Measurements from ENCODE around the gene PLCD4. TPM values are rescaled to one million over a fixed set of nuclear protein-coding genes. Genes with fewer than 3 reads are reported as not detected.

Gene PLCD4
- total RNA-seq, 2 experiments from 2014 or later = 0.19 to 0.49 TPM

GRCh38 chr2:218680061-218680460, 72.4 kb downstream of the PLCD4 start:
- intact Hi-C loops (cut with micrococcal nuclease) = no loop called here
- no peaks in the 10 kb centered on the region for H3K4me1 Mint-ChIP-seq (ENCODE audit: low read depth)
- DNase-seq = no peak
- H3K9me3 Mint-ChIP-seq = no peaks in the 10 kb centered on the region
- CTCF ChIA-PET = no interaction called here
- H3K27me3 Mint-ChIP-seq (ENCODE audit: low read depth) = no peaks in the 10 kb centered on the region
- no peak overlapping the region for H3K27ac Mint-ChIP-seq
- no peak overlapping the region for H3K4me3 Mint-ChIP-seq
- H3K36me3 Mint-ChIP-seq (ENCODE audit: low read depth) = peaks cover 6% of the 10 kb centered on the region

Other genes starting within 250 kb of the PLCD4 start
- gene SLC11A1, start 225.6 kb upstream of the PLCD4 start, total RNA-seq = not detected
- gene CTDSP1, start 208.0 kb upstream of the PLCD4 start, total RNA-seq = 10 to 100 TPM; 26.1 to 26.2 TPM
- not detected for gene VIL1, start 188.8 kb upstream of the PLCD4 start, total RNA-seq
- gene USP37, start 39.5 kb upstream of the PLCD4 start, total RNA-seq = 10 to 100 TPM; 21.7 to 23.2 TPM
- 10 to 100 TPM; 74.3 to 78.6 TPM for gene CNOT9, start 39.1 kb upstream of the PLCD4 start, total RNA-seq
- gene ZNF142, start 51.7 kb downstream of the PLCD4 start, total RNA-seq = 10 to 100 TPM; 28.0 to 28.4 TPM
- gene BCS1L, start 51.8 kb downstream of the PLCD4 start, total RNA-seq = 10 to 100 TPM; 61.3 to 63.6 TPM
- 10 to 100 TPM in 1 of 2 experiments, 1 to 10 TPM in 1; 9.6 to 10.4 TPM for gene RNF25, start 64.1 kb downstream of the PLCD4 start, total RNA-seq
- gene STK36, start 64.2 kb downstream of the PLCD4 start, total RNA-seq = 10 to 100 TPM; 14.7 to 15.1 TPM
- 10 to 100 TPM; 23.7 to 24.7 TPM for gene TTLL4, start 102.9 kb downstream of the PLCD4 start, total RNA-seq
- not detected for gene CYP27A1, start 174.2 kb downstream of the PLCD4 start, total RNA-seq
- not detected for gene PRKAG3, start 223.9 kb downstream of the PLCD4 start, total RNA-seq

All from activated naive CD4-positive, alpha-beta T cell treated with anti-CD3 and anti-CD28 coated beads for 36 hours (primary cell).